ENCODE measurements around the gene LZTS3.
A peak's percentile ranks its signal among the peaks of the same experiment; 100 is the strongest.
"Not testable (repeated sequence)": the region's sequence is repeated elsewhere in the genome, so short reads cannot be mapped to it uniquely, and the experiment has no call there.

Gene LZTS3

GRCh38 chr20:3172933-3173609, at the start of gene LZTS3:
TSS of gene LZTS3 (minus strand) at chr20:3173549. CDS start at chr20:3167163, 6,386 bp downstream.
- peak; percentile 75 to 77 for ATAC-seq

- no peak for ATAC-seq
Measured at GRCh38 chr20:3221398-3222226, 48.3 kb upstream of the LZTS3 start.

- ATAC-seq, result peak; percentile 88 to 95
Measured at GRCh38 chr20:3218307-3218988, 45.1 kb upstream of the LZTS3 start.

- ATAC-seq, result not testable (repeated sequence)
Measured at GRCh38 chr20:3215359-3215917, 42.1 kb upstream of the LZTS3 start.

GRCh38 chr20:3213226-3213625, 39.9 kb upstream of the LZTS3 start:
- no peak for ATAC-seq

GRCh38 chr20:3210346-3210745, 37.0 kb upstream of the LZTS3 start:
- ATAC-seq, result no peak

- ATAC-seq, result peak; percentile 44 to 45
Measured at GRCh38 chr20:3209946-3210317, 36.6 kb upstream of the LZTS3 start.

GRCh38 chr20:3209257-3209945, 36.1 kb upstream of the LZTS3 start, which contains the start of gene ITPA:
TSS of gene ITPA (plus strand) at chr20:3209498. CDS start at chr20:3209552, 54 bp downstream.
- peak; percentile 44 to 55 for ATAC-seq

GRCh38 chr20:3208786-3209256, 35.5 kb upstream of the LZTS3 start:
- ATAC-seq, result no peak

GRCh38 chr20:3204124-3204794, 30.9 kb upstream of the LZTS3 start, which contains the start of gene DDRGK1:
TSS of gene DDRGK1 (minus strand) at chr20:3204682. CDS start at chr20:3204627, 55 bp downstream.
- peak; percentile 86 to 88 for ATAC-seq

GRCh38 chr20:3203315-3204123, 30.2 kb upstream of the LZTS3 start:
- peak; percentile 27 to 32 for ATAC-seq

GRCh38 chr20:3202965-3203314, 29.6 kb upstream of the LZTS3 start:
- ATAC-seq, result no peak

GRCh38 chr20:3199976-3200755, 26.8 kb upstream of the LZTS3 start:
- no peak for ATAC-seq

- no peak for ATAC-seq
Measured at GRCh38 chr20:3199206-3199605, 25.9 kb upstream of the LZTS3 start.

- no peak for ATAC-seq
Measured at GRCh38 chr20:3195590-3196237, 22.4 kb upstream of the LZTS3 start.

- ATAC-seq, result no peak
Measured at GRCh38 chr20:3194617-3195280, 21.4 kb upstream of the LZTS3 start.

- no peak for ATAC-seq
Measured at GRCh38 chr20:3193806-3194616, 20.7 kb upstream of the LZTS3 start.

All from activated CD4-positive, CD25-positive, alpha-beta regulatory T cell treated with anti-CD3 and anti-CD28 coated beads, Interleukin-2, amount 50 U/mL, for 24 hours (primary cell).